Measurements from ENCODE around the gene TULP3. TPM values are rescaled to one million over a fixed set of nuclear protein-coding genes. Genes with fewer than 3 reads are reported as not detected.

TULP3 gene
- total RNA-seq, 4 donors from 2014 or later, result 34.3 to 41.6 (median 37.6) TPM

DNA sequence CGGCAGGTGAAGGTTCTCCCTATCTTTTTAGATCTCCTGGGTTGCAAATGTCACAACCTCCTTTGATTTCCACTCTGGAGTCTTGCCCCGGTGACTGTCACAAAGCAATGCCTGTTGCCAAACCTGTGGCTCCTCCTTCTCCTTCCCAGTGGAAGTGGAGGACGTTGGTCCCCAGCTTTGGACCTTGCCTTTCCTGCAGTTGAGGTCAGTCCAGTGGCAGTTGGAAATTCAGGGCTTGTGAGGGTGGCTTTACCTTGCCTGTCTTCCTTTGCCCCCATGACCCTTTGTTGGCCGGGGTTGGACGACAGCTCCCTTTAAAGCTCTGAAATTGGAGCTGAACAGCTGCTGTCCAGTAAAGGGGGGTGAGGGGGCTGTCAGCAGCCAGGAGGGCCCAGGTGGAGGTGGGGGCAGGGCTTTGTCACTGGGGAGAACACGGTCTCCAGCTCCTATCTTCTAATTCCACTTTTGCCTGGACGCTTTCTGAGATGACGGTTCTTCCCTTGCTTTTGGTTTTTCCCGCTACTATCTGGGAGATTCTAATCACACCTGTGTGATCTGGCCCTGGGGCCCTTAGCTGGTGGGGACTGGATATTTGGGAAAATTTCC is 72.6 kb downstream of the TULP3 start:
- Histone ChIP-seq H3K36me3 (no peaks in the 10 kb centered on the region), H3K27ac (peak overlapping the region in 1 of 4 donors; percentile 65), H3K9me3 (no peaks in the 10 kb centered on the region), H3K4me3 (no peak overlapping the region), H3K27me3 (peaks cover 0 to 3% of the 10 kb centered on the region in 2 donors), H3K4me1 (peaks cover 0 to 33% (median 7%) of the 10 kb centered on the region in 4 donors)
- 60 to 62% methylated on average over 9 of the region's 9 CpGs for WGBS, 2 donors
- TF ChIP-seq, protein P1, sequence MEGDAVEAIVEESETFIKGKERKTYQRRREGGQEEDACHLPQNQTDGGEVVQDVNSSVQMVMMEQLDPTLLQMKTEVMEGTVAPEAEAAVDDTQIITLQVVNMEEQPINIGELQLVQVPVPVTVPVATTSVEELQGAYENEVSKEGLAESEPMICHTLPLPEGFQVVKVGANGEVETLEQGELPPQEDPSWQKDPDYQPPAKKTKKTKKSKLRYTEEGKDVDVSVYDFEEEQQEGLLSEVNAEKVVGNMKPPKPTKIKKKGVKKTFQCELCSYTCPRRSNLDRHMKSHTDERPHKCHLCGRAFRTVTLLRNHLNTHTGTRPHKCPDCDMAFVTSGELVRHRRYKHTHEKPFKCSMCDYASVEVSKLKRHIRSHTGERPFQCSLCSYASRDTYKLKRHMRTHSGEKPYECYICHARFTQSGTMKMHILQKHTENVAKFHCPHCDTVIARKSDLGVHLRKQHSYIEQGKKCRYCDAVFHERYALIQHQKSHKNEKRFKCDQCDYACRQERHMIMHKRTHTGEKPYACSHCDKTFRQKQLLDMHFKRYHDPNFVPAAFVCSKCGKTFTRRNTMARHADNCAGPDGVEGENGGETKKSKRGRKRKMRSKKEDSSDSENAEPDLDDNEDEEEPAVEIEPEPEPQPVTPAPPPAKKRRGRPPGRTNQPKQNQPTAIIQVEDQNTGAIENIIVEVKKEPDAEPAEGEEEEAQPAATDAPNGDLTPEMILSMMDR (IDR thresholded peaks at IDR 0.05), result no peak
- TF ChIP-seq EP300 (IDR thresholded peaks at IDR 0.05) (no peak), POLR2A (IDR thresholded peaks at IDR 0.05) (no peak)
- DNase-seq (ENCODE audit: low spot score in 2 of 2), result no peak

DNA sequence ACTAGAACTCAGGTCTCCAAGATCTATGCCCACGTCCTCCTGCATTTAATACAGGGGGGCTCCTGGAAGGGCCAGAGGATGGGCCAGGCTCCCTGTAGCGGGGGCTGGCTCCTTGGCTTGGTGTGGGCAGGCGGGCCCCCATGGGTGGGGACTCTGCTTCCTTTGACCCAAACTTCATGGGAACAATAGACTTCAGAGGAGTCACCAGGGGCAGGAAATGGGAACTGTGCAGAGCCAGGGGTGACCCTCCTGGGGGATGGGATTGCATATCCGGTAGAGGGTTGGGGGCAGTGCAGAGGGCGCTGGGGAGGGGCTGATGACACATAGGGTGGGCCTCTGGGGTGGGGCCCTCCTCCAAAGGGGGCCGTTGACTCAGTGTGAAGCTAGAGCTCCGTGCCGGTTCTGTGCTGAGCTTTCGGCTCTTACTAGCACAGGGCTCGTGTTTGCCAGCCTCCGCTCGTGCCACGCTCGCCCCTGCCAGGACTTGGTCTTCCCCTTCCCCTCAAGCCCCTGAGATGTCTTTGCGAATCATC is 73.1 kb downstream of the TULP3 start:
- DNase-seq (ENCODE audit: low spot score in 2 of 2), result no peak
- Histone ChIP-seq H3K27me3 (peaks cover 0 to under 1% of the 10 kb centered on the region in 2 donors), H3K4me1 (peaks cover 0 to 27% (median 6%) of the 10 kb centered on the region in 4 donors), H3K4me3 (no peak overlapping the region), H3K36me3 (no peaks in the 10 kb centered on the region), H3K9me3 (no peaks in the 10 kb centered on the region), H3K27ac (peak overlapping the region in 2 of 4 donors; percentile 54 to 65)
- TF ChIP-seq, protein P1 (IDR thresholded peaks at IDR 0.05), result no peak
- no peak for TF ChIP-seq POLR2A (IDR thresholded peaks at IDR 0.05)
- TF ChIP-seq EP300 (IDR thresholded peaks at IDR 0.05), result no peak
- 36 to 50% methylated on average over 10 to 15 of the region's 15 CpGs for WGBS, 2 donors

DNA sequence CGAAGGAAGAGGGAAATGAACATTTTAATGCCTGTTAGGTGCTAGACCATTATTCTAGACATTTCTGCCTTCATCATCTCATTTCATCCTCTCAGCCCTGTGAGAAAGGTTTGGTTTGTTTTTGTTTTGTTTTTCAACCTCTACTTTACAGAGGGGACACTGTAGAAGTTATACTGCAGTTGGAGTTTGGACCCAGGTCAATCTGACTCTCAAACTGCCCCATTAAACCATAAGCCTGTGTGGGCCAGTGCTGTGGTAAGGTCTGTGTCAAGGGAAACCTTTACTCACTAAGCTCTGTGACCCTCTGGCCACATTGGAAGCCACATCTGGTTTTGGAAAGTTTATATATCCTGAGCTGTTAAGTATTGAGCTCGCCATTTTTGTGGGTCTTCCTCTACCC is 77.0 kb downstream of the TULP3 start:
- H3K36me3 ChIP-seq, result no peaks in the 10 kb centered on the region
- TF ChIP-seq POLR2A (IDR thresholded peaks at IDR 0.05) (no peak), EP300 (IDR thresholded peaks at IDR 0.05) (no peak)
- TF ChIP-seq, protein P1 (IDR thresholded peaks at IDR 0.05), result no peak
- no peaks in the 10 kb centered on the region for H3K27me3 ChIP-seq
- H3K27ac ChIP-seq, result no peak overlapping the region
- WGBS, 2 donors, result 77 to 79% methylated on average over 2 of the region's 2 CpGs
- DNase-seq (ENCODE audit: low spot score in 2 of 2), result no peak
- peaks cover 0 to 7% (median 3%) of the 10 kb centered on the region in 4 donors for H3K4me1 ChIP-seq
- no peaks in the 10 kb centered on the region for H3K9me3 ChIP-seq
- no peak overlapping the region for H3K4me3 ChIP-seq

DNA sequence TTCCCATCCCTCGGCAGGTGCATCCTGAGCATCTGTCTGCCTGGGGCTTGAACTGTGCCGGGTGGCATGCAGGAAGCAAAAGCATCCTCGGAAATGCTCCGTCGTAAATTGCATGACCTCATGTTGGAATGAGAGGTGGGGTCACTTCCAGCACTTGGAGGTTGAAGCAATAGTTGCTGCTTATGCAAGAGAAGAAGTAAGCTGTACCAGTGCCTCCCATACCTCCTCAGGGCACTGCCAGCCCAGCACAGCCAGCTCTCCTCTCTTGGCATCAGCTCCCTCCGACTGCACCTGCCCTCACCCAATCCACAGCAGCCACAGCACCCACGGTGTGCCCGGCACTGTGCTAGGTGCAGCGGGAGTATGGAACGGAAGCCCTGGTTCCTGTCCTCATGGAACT is 80.1 kb downstream of the TULP3 start:
- DNase-seq (ENCODE audit: low spot score in 2 of 2), result no peak
- peaks cover 0 to 5% (median 0%) of the 10 kb centered on the region in 4 donors for H3K4me1 ChIP-seq
- H3K4me3 ChIP-seq, result no peak overlapping the region
- H3K27me3 ChIP-seq, result no peaks in the 10 kb centered on the region
- no peaks in the 10 kb centered on the region for H3K36me3 ChIP-seq
- H3K9me3 ChIP-seq, result no peaks in the 10 kb centered on the region
- no peak for TF ChIP-seq POLR2A (IDR thresholded peaks at IDR 0.05)
- TF ChIP-seq, protein P1 (IDR thresholded peaks at IDR 0.05), result no peak
- H3K27ac ChIP-seq, result no peak overlapping the region
- 72 to 77% methylated on average over 10 of the region's 10 CpGs for WGBS, 2 donors

DNA sequence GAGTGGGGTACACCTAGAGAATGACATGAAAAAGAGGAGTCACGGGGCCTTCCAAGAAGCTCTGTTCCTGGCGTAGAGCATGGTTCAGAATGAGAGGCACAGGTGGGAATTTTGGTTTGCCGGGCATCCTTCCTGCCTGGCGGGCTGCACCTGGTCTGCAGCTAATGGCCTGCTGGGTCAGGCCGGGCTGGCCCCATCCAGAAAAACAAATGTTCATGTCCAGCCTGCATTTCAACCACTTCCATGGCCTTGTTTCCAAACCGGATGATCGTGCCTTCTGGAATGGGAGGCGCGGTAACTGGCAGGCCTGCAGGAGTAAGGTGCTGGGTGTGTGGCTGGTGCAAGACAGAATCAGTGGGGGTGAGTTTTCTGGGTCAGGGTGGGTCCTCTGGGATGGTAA is 82.9 kb downstream of the TULP3 start:
- no peak for TF ChIP-seq EP300 (IDR thresholded peaks at IDR 0.05)
- TF ChIP-seq, protein P1 (IDR thresholded peaks at IDR 0.05), result no peak
- no peak for TF ChIP-seq POLR2A (IDR thresholded peaks at IDR 0.05)
- no peak for DNase-seq (ENCODE audit: low spot score in 2 of 2)
- 91 to 93% methylated on average over 9 of the region's 9 CpGs for WGBS, 2 donors
- Histone ChIP-seq H3K27ac (no peak overlapping the region), H3K27me3 (no peaks in the 10 kb centered on the region), H3K9me3 (no peaks in the 10 kb centered on the region), H3K36me3 (no peaks in the 10 kb centered on the region), H3K4me1 (peaks cover 0 to 5% (median 0%) of the 10 kb centered on the region in 4 donors), H3K4me3 (no peak overlapping the region)
